Gastrocnemius medialis (tissue), 4 donors: ENCODE measurements around the gene PPIP5K2. TPM values are rescaled to one million over a fixed set of nuclear protein-coding genes. Genes with fewer than 3 reads are reported as not detected.

Experiments used
- ATAC-seq, 2 donors: fragments of 150-250 bp; one replicate each; pipeline ENCODE4 v1.9.1; 2016
- DNase-seq, 2 donors: peaks; one replicate each; pipeline ENCODE4 v3.0.0-alpha.2; 2019
- H3K27ac ChIP-seq, 4 donors: fragments of 200-600 bp; sonication (generic); 1 replicate in 1 of 4; 2 replicates in 3 of 4; pipeline ENCODE4 v1.5.1; 2016 to 2018; ENCODE audit warnings: mild to moderate bottlenecking in 2 of 4, moderate library complexity in 1 of 4
- H3K27me3 ChIP-seq, 3 donors: fragments of 200-600 bp; sonication (generic) in 2 of 3; 1 replicate in 1 of 3; 2 replicates in 2 of 3; pipeline versions ENCODE4 v1.5.1 to v1.6.0; 2016 to 2019; ENCODE audit warnings: mild to moderate bottlenecking in 1 of 3, moderate library complexity in 1 of 3
- H3K36me3 ChIP-seq, 2 donors: fragments of 200-600 bp; sonication (generic) in 1 of 2; one replicate each; pipeline ENCODE4 v1.5.1; 2017 to 2018
- H3K4me1 ChIP-seq, 2 donors: fragments of 200-600 bp; sonication (generic) in 1 of 2; one replicate each; pipeline ENCODE4 v1.5.1; 2016 to 2017; ENCODE audit warnings: mild to moderate bottlenecking in 2 of 2
- H3K4me3 ChIP-seq, 4 donors: fragments of 200-600 bp; sonication (generic) in 3 of 4; 1 replicate in 1 of 4; 2 replicates in 3 of 4; pipeline ENCODE4 v1.5.1; 2016 to 2019; ENCODE audit warnings: mild to moderate bottlenecking in 2 of 4
- H3K9me3 ChIP-seq, 3 donors: fragments of 200-600 bp; sonication (generic) in 2 of 3; 1 replicate in 1 of 3; 2 replicates in 2 of 3; pipeline ENCODE4 v1.5.1; 2016 to 2019
- CTCF ChIP-seq, 5 experiments: fragments of 450-650 bp in 3 of 5; fragments of 200-600 bp in 2 of 5; sonication (generic) in 2 of 5; IDR thresholded peaks in 4 of 5; conservative IDR thresholded peaks in 1 of 5; 1 replicate in 4 of 5; 2 replicates in 1 of 5; pipeline ENCODE4 v1.5.1; 2016 to 2019; ENCODE audit warnings: antibody characterized with exemption in 5 of 5, mild to moderate bottlenecking in 3 of 5, moderate library complexity in 3 of 5
- POLR2A ChIP-seq, 2 donors: fragments of 450-650 bp; IDR thresholded peaks; one replicate each; pipeline ENCODE4 v1.6.1; 2017; ENCODE audit warnings: antibody characterized with exemption in 2 of 2, mild to moderate bottlenecking in 2 of 2, moderate library complexity in 2 of 2
- in situ Hi-C, 4 donors: fragments of 200-750 bp; cut with MboI; loops; one replicate each; pipeline versions ENCODE4 v1.15.0 to v1.8.0; 2017; ENCODE audit warnings: low sequenced_read_pairs in 4 of 4
- intact Hi-C: fragments of 100-400 bp; cut with DNase I; formaldehyde crosslinking; loops from one replicate; pipeline ENCODE4 v1.15.1; 2023; ENCODE audit warnings: low total_unique reads
- total RNA-seq, 4 donors: library from RNA; depleted of rRNA; stranded (reverse); fragments of >200 nt; gene quantifications; one replicate each; pipeline versions ENCODE4 v1.1.0 to v1.2.3, GENCODE V29; 2016

PPIP5K2 gene
- total RNA-seq, 4 donors from 2014 or later: 3.5 to 7.0 (median 4.4) TPM

GRCh38 chr5:103110403-103110802 is 9.7 kb upstream of the PPIP5K2 start:
- Histone ChIP-seq H3K27me3 (no peaks in the 10 kb centered on the region), H3K9me3 (no peaks in the 10 kb centered on the region), H3K27ac (no peak overlapping the region), H3K36me3 (no peaks in the 10 kb centered on the region), H3K4me1 (no peaks in the 10 kb centered on the region), H3K4me3 (no peak overlapping the region)
- in situ Hi-C loops (no loop called here), intact Hi-C loops (no loop called here)
- ATAC-seq: no peak
- TF ChIP-seq CTCF (IDR thresholded peaks at IDR 0.05 in 4 of 5, conservative IDR thresholded peaks at IDR 0.05 in 1 of 5) (no peak), POLR2A (IDR thresholded peaks at IDR 0.05) (no peak)
- DNase-seq: no peak

GRCh38 chr5:103111468-103111867 is 8.6 kb upstream of the PPIP5K2 start:
- H3K36me3 ChIP-seq: no peaks in the 10 kb centered on the region
- no peak overlapping the region for H3K27ac ChIP-seq
- in situ Hi-C loops (no loop called here), intact Hi-C loops (no loop called here)
- H3K27me3 ChIP-seq: no peaks in the 10 kb centered on the region
- TF ChIP-seq CTCF (IDR thresholded peaks at IDR 0.05 in 4 of 5, conservative IDR thresholded peaks at IDR 0.05 in 1 of 5) (no peak), POLR2A (IDR thresholded peaks at IDR 0.05) (no peak)
- H3K4me1 ChIP-seq: no peaks in the 10 kb centered on the region
- DNase-seq: no peak
- ATAC-seq: no peak
- no peaks in the 10 kb centered on the region for H3K9me3 ChIP-seq
- H3K4me3 ChIP-seq: no peak overlapping the region

- ATAC-seq: no peak
Measured at GRCh38 chr5:103112910-103113309, 7.2 kb upstream of the PPIP5K2 start.

GRCh38 chr5:103114440-103114839 is 5.7 kb upstream of the PPIP5K2 start:
- TF ChIP-seq CTCF (IDR thresholded peaks at IDR 0.05 in 4 of 5, conservative IDR thresholded peaks at IDR 0.05 in 1 of 5): no peak
- no peak for TF ChIP-seq POLR2A (IDR thresholded peaks at IDR 0.05)

More at GRCh38 chr5:103112910-103113309, 7.2 kb upstream of the PPIP5K2 start:
- Histone ChIP-seq H3K9me3 (no peaks in the 10 kb centered on the region), H3K27ac (no peak overlapping the region), H3K4me3 (no peak overlapping the region), H3K27me3 (no peaks in the 10 kb centered on the region), H3K36me3 (no peaks in the 10 kb centered on the region), H3K4me1 (peaks cover 4 to 6% of the 10 kb centered on the region in 2 donors)
- DNase-seq: no peak
- in situ Hi-C loops (no loop called here), intact Hi-C loops (no loop called here)
- TF ChIP-seq CTCF (IDR thresholded peaks at IDR 0.05 in 4 of 5, conservative IDR thresholded peaks at IDR 0.05 in 1 of 5): no peak
- no peak for TF ChIP-seq POLR2A (IDR thresholded peaks at IDR 0.05)

GRCh38 chr5:103117471-103117991 is 2.6 kb upstream of the PPIP5K2 start:
- DNase-seq: no peak
- H3K4me3 ChIP-seq: no peak overlapping the region
- no peaks in the 10 kb centered on the region for H3K27me3 ChIP-seq
- no peak overlapping the region for H3K27ac ChIP-seq
- TF ChIP-seq POLR2A (IDR thresholded peaks at IDR 0.05) (no peak), CTCF (IDR thresholded peaks at IDR 0.05 in 4 of 5, conservative IDR thresholded peaks at IDR 0.05 in 1 of 5) (no peak)
- in situ Hi-C loops: no loop called here
- intact Hi-C loops: no loop called here
- H3K9me3 ChIP-seq: no peaks in the 10 kb centered on the region
- ATAC-seq: no peak
- H3K36me3 ChIP-seq: no peaks in the 10 kb centered on the region
- peaks cover 28 to 30% of the 10 kb centered on the region in 2 donors for H3K4me1 ChIP-seq

More at GRCh38 chr5:103114440-103114839, 5.7 kb upstream of the PPIP5K2 start:
- no peak for DNase-seq
- intact Hi-C loops: no loop called here
- Histone ChIP-seq H3K36me3 (no peaks in the 10 kb centered on the region), H3K9me3 (no peaks in the 10 kb centered on the region), H3K4me3 (no peak overlapping the region), H3K27me3 (no peaks in the 10 kb centered on the region), H3K27ac (no peak overlapping the region), H3K4me1 (peaks cover 16 to 17% of the 10 kb centered on the region in 2 donors)
- in situ Hi-C loops: no loop called here
- ATAC-seq: no peak
